K562 (cell line): ENCODE measurements around the gene E2F2. TPM values are rescaled to one million over a fixed set of nuclear protein-coding genes. Genes with fewer than 3 reads are reported as not detected.

Experiments used
- CXXC5 ChIP-seq: fragments of 250-450 bp; sonication (Bioruptor Pico); IDR thresholded peaks from 2 replicates; pipeline ENCODE4 v1.8.0; 2022; ENCODE audit warnings: inconsistent platforms, mild to moderate bottlenecking, moderate library complexity
- DIDO1 ChIP-seq: fragments of 450-650 bp; IDR thresholded peaks from 2 replicates; pipeline ENCODE4 v1.6.1; 2016; ENCODE audit warnings: low read depth, missing biosample characterization, missing genetic modification characterization
- FOXJ3 ChIP-seq: sonication (generic); formaldehyde crosslinking; IDR thresholded peaks from 2 replicates; pipeline ENCODE4 v1.4.0; 2020; ENCODE audit warnings: mild to moderate bottlenecking, missing genetic modification reagents
- HMG20B ChIP-seq: fragments of 250-450 bp; sonication (Bioruptor Pico); IDR thresholded peaks from 2 replicates; pipeline ENCODE4 v1.5.0; 2021; ENCODE audit warnings: mild to moderate bottlenecking
- KAT2B ChIP-seq: IDR thresholded peaks from one replicate; pipeline ENCODE4 v1.6.1; 2012; ENCODE audit warnings: low read depth, mild to moderate bottlenecking, control low read depth, inconsistent platforms, low read length, moderate library complexity
- NR1H2 ChIP-seq: sonication (generic); formaldehyde crosslinking; IDR thresholded peaks from 2 replicates; pipeline ENCODE4 v1.4.0; 2020; ENCODE audit warnings: mild to moderate bottlenecking, missing genetic modification reagents
- PML ChIP-seq: IDR thresholded peaks from 2 replicates; pipeline ENCODE4 v1.6.1; 2012; ENCODE audit warnings: low read length, inconsistent platforms
- POLR2A ChIP-seq: fragments of 450-650 bp; conservative IDR thresholded peaks from 2 replicates; pipeline ENCODE4 v1.6.1; 2016
- PRPF4 ChIP-seq: fragments of 200-400 bp; formaldehyde crosslinking; IDR thresholded peaks from one replicate; pipeline ENCODE4 v1.6.1; 2017; ENCODE audit warnings: low read length, low read depth, mild to moderate bottlenecking; ENCODE audit not compliant: insufficient read depth, poor library complexity, severe bottlenecking
- SMC3 ChIP-seq: conservative IDR thresholded peaks from 2 replicates; pipeline ENCODE4 v1.6.1; 2011; ENCODE audit warnings: low read depth, low read length, improper control_type of control experiment; ENCODE audit not compliant: insufficient read depth
- ZNF354B ChIP-seq: fragments of 250-450 bp; sonication (Bioruptor Pico); IDR thresholded peaks from 2 replicates; pipeline ENCODE4 v1.4.0; 2020
- ZNF41 ChIP-seq: fragments of 250-450 bp; sonication (Bioruptor Pico); conservative IDR thresholded peaks from 2 replicates; pipeline ENCODE4 v1.4.0; 2020; ENCODE audit warnings: mild to moderate bottlenecking
- polyA plus RNA-seq, 8 experiments: library from polyadenylated mRNA; depleted of rRNA in 4 of 8; stranded (reverse) in 5 of 8; unstranded in 3 of 8; fragments of >200 nt; fragmentation: Nextera tagmentation in 2 of 8; fragmentation: Illumina TruSeq in 1 of 8; extraction: Ambion mirVana in 2 of 8; extraction: Trizol in 1 of 8; gene quantifications; 2 replicates each; pipeline versions ENCODE4 v1.2.1 to v1.2.3, GENCODE V29; 2011 to 2014; ENCODE audit warnings: inconsistent platforms in 1 of 8, missing spikeins in 1 of 8
- total RNA-seq, 7 experiments: library from RNA; depleted of rRNA in 6 of 7; stranded (reverse); fragments of >200 nt in 6 of 7; fragmentation: Illumina TruSeq in 2 of 7; extraction: Trizol in 2 of 7; gene quantifications; 2 replicates each; pipeline versions ENCODE4 v1.2.1 to v1.2.3, GENCODE V29; 2011 to 2021; ENCODE audit warnings: low replicate concordance in 1 of 7
- TF ChIP-seq, protein P1 (sequence below), 2 experiments: fragments of 150-350 bp in 1 of 2; IDR thresholded peaks; 2 replicates each; pipeline ENCODE4 v1.6.1; 2012 to 2016; ENCODE audit warnings: low read depth in 2 of 2, low read length in 2 of 2, mild to moderate bottlenecking in 1 of 2, moderate library complexity in 1 of 2
- TF ChIP-seq, protein P2 (sequence below), 2 experiments: fragments of 450-650 bp; IDR thresholded peaks; 2 replicates each; pipeline ENCODE4 v1.6.1; 2016
- TF ChIP-seq, protein P3 (sequence below): fragments of 250-450 bp; sonication (Bioruptor Pico); IDR thresholded peaks from 2 replicates; pipeline ENCODE4 v1.4.0; 2020; ENCODE audit warnings: mild to moderate bottlenecking, moderate library complexity, borderline replicate concordance
- TF ChIP-seq, protein P4 (sequence below): fragments of 450-650 bp; IDR thresholded peaks from 2 replicates; pipeline ENCODE4 v1.6.1; 2018; ENCODE audit not compliant: partially characterized antibody

The E2F2 gene
- total and polyA plus RNA-seq, 9 of the 15 experiments (the other 6 are each of a cell fraction or from before 2014, with no cell fraction given): 3.1 to 25.3 (median 11.4) TPM

DNA sequence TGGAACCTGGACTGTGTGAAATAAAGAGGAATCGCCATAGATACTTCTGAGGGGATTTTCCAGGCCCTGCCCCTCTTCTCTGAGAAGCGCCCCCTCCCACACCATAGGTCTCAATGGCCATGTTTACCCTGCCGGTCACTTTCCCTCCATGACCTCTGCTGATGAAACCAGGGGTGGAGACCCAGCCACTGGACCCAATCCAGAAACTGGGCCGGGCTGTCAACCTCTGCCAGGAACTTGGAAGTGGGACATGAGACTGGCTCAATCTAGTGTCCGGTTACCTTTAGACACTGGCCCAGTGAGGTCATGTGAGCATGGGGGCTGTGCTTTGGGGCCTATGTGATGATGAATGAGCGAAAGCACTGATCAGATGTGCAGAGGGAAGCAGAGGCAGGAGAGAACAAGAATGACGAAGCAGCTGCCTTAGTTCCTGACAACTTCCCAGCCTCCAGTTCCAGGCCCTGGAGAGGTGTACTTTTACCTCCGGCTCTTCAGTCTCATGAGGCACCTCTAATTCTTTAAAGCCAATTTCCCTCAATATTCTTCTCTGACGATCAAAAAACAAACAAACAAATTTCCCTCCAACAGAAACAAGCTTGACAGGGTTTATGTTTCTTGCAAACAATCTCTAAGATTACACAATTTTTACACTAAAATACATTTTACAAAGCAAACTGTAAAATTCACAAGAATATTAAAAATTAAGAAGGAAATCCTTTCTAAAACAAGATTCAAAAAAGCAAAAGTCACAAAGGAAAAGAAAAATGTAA is 52.0 kb downstream of the E2F2 start (continued):
- TF ChIP-seq, protein P1, sequence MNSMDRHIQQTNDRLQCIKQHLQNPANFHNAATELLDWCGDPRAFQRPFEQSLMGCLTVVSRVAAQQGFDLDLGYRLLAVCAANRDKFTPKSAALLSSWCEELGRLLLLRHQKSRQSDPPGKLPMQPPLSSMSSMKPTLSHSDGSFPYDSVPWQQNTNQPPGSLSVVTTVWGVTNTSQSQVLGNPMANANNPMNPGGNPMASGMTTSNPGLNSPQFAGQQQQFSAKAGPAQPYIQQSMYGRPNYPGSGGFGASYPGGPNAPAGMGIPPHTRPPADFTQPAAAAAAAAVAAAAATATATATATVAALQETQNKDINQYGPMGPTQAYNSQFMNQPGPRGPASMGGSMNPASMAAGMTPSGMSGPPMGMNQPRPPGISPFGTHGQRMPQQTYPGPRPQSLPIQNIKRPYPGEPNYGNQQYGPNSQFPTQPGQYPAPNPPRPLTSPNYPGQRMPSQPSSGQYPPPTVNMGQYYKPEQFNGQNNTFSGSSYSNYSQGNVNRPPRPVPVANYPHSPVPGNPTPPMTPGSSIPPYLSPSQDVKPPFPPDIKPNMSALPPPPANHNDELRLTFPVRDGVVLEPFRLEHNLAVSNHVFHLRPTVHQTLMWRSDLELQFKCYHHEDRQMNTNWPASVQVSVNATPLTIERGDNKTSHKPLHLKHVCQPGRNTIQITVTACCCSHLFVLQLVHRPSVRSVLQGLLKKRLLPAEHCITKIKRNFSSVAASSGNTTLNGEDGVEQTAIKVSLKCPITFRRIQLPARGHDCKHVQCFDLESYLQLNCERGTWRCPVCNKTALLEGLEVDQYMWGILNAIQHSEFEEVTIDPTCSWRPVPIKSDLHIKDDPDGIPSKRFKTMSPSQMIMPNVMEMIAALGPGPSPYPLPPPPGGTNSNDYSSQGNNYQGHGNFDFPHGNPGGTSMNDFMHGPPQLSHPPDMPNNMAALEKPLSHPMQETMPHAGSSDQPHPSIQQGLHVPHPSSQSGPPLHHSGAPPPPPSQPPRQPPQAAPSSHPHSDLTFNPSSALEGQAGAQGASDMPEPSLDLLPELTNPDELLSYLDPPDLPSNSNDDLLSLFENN (IDR thresholded peaks at IDR 0.05; ENCODE audit: low read depth in 2 of 2, low read length in 2 of 2): 0 out of 4 replicates have a peak, but pooled peaks of 1 of the 2 experiments have one; percentile 39
- TF ChIP-seq, protein P2, sequence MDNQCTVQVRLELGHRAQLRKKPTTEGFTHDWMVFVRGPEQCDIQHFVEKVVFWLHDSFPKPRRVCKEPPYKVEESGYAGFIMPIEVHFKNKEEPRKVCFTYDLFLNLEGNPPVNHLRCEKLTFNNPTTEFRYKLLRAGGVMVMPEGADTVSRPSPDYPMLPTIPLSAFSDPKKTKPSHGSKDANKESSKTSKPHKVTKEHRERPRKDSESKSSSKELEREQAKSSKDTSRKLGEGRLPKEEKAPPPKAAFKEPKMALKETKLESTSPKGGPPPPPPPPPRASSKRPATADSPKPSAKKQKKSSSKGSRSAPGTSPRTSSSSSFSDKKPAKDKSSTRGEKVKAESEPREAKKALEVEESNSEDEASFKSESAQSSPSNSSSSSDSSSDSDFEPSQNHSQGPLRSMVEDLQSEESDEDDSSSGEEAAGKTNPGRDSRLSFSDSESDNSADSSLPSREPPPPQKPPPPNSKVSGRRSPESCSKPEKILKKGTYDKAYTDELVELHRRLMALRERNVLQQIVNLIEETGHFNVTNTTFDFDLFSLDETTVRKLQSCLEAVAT (IDR thresholded peaks at IDR 0.05): no peak
- TF ChIP-seq, protein P3, sequence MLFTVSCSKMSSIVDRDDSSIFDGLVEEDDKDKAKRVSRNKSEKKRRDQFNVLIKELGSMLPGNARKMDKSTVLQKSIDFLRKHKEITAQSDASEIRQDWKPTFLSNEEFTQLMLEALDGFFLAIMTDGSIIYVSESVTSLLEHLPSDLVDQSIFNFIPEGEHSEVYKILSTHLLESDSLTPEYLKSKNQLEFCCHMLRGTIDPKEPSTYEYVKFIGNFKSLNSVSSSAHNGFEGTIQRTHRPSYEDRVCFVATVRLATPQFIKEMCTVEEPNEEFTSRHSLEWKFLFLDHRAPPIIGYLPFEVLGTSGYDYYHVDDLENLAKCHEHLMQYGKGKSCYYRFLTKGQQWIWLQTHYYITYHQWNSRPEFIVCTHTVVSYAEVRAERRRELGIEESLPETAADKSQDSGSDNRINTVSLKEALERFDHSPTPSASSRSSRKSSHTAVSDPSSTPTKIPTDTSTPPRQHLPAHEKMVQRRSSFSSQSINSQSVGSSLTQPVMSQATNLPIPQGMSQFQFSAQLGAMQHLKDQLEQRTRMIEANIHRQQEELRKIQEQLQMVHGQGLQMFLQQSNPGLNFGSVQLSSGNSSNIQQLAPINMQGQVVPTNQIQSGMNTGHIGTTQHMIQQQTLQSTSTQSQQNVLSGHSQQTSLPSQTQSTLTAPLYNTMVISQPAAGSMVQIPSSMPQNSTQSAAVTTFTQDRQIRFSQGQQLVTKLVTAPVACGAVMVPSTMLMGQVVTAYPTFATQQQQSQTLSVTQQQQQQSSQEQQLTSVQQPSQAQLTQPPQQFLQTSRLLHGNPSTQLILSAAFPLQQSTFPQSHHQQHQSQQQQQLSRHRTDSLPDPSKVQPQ (CRISPR knock-in tag): no peak
- TF ChIP-seq ZNF41 (no peak), KAT2B (no peak), PRPF4 (no peak), CXXC5 (CRISPR knock-in tag) (no peak), SMC3 (no peak), HMG20B (CRISPR knock-in tag) (no peak), POLR2A (peak; percentile 61; the same call in 1 of the 2 replicates), PML (no peak), FOXJ3 (CRISPR knock-in tag) (no peak), NR1H2 (CRISPR knock-in tag) (no peak), DIDO1 (tag) (no peak), ZNF354B (CRISPR knock-in tag) (no peak)
- TF ChIP-seq, protein P4, sequence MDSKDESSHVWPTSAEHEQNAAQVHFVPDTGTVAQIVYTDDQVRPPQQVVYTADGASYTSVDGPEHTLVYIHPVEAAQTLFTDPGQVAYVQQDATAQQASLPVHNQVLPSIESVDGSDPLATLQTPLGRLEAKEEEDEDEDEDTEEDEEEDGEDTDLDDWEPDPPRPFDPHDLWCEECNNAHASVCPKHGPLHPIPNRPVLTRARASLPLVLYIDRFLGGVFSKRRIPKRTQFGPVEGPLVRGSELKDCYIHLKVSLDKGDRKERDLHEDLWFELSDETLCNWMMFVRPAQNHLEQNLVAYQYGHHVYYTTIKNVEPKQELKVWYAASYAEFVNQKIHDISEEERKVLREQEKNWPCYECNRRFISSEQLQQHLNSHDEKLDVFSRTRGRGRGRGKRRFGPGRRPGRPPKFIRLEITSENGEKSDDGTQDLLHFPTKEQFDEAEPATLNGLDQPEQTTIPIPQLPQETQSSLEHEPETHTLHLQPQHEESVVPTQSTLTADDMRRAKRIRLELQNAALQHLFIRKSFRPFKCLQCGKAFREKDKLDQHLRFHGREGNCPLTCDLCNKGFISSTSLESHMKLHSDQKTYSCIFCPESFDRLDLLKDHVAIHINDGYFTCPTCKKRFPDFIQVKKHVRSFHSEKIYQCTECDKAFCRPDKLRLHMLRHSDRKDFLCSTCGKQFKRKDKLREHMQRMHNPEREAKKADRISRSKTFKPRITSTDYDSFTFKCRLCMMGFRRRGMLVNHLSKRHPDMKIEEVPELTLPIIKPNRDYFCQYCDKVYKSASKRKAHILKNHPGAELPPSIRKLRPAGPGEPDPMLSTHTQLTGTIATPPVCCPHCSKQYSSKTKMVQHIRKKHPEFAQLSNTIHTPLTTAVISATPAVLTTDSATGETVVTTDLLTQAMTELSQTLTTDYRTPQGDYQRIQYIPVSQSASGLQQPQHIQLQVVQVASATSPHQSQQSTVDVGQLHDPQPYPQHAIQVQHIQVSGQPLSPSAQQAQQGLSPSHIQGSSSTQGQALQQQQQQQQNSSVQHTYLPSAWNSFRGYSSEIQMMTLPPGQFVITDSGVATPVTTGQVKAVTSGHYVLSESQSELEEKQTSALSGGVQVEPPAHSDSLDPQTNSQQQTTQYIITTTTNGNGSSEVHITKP: peak; percentile 51
